HTERT RPE-1 (cell line): ENCODE results near the gene KDF1.
"Not testable (repeated sequence)": the region's sequence is repeated elsewhere in the genome, so short reads cannot be mapped to it uniquely, and the experiment has no call there.

Source experiments
- in situ Hi-C: fragments of 300-500 bp; cut with MboI; formaldehyde crosslinking; loops from 4 replicates; pipeline ENCODE4 v1.14.3; 2020; ENCODE audit warnings: low sequenced_read_pairs

The KDF1 gene

DNA sequence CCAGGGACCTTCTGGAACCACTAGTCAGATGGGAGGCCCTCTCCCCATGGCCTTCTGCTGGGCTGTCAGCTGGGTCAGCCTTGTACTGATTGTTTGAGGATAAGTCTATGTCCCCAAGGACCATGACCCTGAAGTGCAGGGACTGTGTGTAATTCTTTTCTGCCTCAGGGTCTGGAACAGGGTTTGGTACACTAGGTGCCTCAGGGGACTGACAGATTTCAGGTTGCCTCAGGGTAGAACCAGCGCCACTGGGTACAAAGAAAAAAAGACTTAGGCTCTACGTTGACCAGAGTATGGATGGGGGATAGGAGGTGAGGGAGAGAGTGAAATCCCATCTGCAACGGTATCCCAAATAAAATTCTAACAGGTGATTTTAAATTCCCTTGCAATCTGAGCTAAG, 3.0 kb downstream of the KDF1 start:
- in situ Hi-C loops: no loop called here

GRCh38 chr1:26956321-26956720, 3.9 kb downstream of the KDF1 start:
- in situ Hi-C loops: no loop called here

- in situ Hi-C loops: no loop called here
Measured at GRCh38 chr1:26953374-26953773, 6.9 kb downstream of the KDF1 start.

- in situ Hi-C loops: no loop called here
Measured at GRCh38 chr1:26951821-26952497, 8.3 kb downstream of the KDF1 start.

- in situ Hi-C loops: no loop called here
Measured at GRCh38 chr1:26951216-26951615, 9.1 kb downstream of the KDF1 start.

- in situ Hi-C loops: no loop called here
Measured at GRCh38 chr1:26950602-26951001, 9.7 kb downstream of the KDF1 start.

GRCh38 chr1:26949926-26950319, 10.3 kb downstream of the KDF1 start:
- in situ Hi-C loops: no loop called here

GRCh38 chr1:26949266-26949925, 10.9 kb downstream of the KDF1 start:
- in situ Hi-C loops: no loop called here

- in situ Hi-C loops: not testable (repeated sequence)
Measured at GRCh38 chr1:26948725-26949057, 11.6 kb downstream of the KDF1 start.

GRCh38 chr1:26946270-26946669, 14.0 kb downstream of the KDF1 start:
- in situ Hi-C loops: no loop called here

GRCh38 chr1:26945728-26946127, 14.5 kb downstream of the KDF1 start:
- in situ Hi-C loops: no loop called here

DNA sequence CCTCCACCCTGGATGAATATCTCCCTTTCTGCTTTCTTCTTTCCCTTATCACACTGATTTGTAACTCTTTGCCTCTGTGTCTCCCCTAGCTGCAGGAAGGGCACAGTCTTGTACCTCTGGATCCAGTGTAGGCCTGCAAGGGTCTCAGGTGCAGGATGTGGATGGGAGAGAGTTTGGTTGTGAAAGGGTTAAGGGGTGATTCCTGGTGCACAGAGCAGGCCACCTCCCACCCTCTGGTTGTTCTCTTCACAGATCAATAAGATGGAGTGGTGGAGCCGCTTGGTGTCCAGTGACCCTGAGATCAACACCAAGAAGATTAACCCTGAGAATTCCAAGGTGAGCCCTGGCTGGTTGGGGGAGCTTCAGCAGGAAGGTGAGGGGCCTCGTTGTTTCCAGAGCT, 15.1 kb downstream of the KDF1 start:
- in situ Hi-C loops: no loop called here

DNA sequence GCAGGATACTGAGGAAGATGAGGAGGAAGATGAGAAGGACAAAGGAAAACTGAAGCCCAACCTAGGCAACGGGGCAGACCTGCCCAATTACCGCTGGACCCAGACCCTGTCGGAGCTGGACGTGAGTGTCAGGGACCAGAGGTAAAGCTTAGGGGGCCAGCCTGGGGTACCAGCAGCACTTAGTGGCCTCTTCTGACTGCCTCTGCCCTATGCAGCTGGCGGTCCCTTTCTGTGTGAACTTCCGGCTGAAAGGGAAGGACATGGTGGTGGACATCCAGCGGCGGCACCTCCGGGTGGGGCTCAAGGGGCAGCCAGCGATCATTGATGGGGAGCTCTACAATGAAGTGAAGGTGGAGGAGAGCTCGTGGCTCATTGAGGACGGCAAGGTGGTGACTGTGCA, 17.6 kb downstream of the KDF1 start:
- in situ Hi-C loops: no loop called here

- in situ Hi-C loops: no loop called here
Measured at GRCh38 chr1:26941311-26941710, 19.0 kb downstream of the KDF1 start.

GRCh38 chr1:26938659-26939025, 21.6 kb downstream of the KDF1 start:
- in situ Hi-C loops: no loop called here

DNA sequence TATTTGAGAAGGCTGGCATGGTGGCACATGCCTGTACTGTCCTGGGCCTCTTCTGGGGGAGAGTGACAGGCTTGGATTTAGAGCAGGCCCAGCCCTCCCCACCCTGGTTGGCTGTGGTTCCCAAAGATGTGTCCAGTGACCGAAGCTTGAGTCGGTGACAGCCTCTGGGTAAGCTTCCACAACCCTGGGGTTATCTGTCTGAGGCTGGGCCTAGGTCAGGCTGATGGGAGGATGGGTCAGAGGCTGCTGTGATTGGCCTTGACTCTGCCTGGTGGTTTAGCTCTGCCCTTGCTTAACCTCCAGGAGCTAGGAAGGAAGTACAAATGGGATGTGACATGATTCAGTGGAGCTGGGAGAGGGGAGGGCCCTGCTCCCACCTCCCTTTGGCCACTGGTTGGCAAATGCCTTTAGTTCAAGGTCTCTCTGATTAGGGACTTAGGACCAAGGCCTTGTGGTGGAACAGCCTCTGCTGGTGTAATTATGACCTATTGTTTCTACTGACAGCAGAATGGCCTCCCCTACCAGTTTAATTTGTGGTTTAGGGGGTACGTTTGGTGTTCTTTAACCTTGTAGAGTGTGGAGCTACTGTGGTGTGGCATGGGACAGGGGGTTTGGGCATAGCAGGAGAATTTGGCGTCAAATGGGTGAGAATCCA, 22.1 kb downstream of the KDF1 start:
- in situ Hi-C loops: no loop called here

GRCh38 chr1:26936823-26937222, 23.4 kb downstream of the KDF1 start:
- in situ Hi-C loops: no loop called here

- in situ Hi-C loops: no loop called here
Measured at GRCh38 chr1:26932531-26932930, 27.7 kb downstream of the KDF1 start.

- in situ Hi-C loops: no loop called here
Measured at GRCh38 chr1:26923711-26924110, 36.6 kb downstream of the KDF1 start.

DNA sequence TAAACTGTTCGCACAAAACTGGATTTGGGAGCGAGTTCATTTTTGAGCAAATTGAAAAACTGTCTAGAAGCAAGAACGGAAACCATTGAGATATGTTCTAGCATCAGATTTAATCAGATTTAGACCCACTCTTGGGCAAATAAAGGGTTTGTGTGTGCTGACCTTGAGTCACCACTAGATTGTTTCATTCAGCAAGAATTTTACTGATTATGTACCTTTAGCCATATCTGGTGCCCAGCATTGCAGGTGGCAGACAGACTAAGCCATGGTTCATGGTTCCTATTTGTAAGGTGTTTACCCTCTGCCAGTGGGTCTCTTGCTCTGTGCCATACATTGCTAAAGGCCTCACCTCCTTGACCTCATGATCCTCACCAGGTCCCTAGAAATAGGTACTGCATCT, 37.4 kb downstream of the KDF1 start:
- in situ Hi-C loops: no loop called here

- in situ Hi-C loops: no loop called here
Measured at GRCh38 chr1:26922431-26922729, 37.9 kb downstream of the KDF1 start.

GRCh38 chr1:26921540-26922430, 38.5 kb downstream of the KDF1 start, which contains the start of gene NUDC:
NUDC (plus strand) TSS chr1:26921743; CDS start chr1:26921849, 106 bp downstream.
- in situ Hi-C loops: no loop called here
